Measurements from ENCODE around the gene GNAL.
"Not testable (repeated sequence)": the region's sequence is repeated elsewhere in the genome, so short reads cannot be mapped to it uniquely, and the experiment has no call there.

GNAL gene

DNA sequence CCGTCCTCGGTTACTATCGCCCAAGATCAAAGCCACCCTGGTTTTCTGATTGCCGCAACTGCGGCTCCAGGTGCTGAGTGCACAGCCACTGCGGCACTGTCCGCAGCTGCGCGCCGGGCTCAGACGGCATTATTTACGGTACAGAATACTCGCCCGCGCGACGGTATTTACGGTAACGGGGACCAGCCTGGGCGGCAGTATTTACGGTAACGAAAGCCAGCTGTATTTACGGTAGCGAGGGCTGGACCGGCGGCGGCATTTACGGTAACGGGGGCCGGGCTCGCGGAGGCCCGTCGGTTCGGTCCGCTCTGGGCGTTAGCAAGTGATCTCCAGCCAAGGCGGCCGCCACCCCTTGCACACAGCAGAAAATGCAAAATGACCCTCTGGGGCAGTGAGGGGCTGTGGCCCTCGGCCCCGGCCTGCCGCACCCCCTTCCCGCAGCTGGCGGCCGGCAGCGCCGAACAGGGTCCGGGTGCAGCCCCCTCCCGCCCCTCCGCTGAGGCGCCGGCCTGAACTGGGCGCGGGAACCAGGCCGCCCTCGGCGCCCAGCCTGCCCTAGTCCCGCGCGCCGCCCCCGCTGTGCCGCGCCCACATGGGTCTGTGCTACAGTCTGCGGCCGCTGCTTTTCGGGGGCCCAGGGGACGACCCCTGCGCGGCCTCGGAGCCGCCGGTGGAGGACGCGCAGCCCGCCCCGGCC is at the start of gene GNAL:
Gene GNAL, plus strand, starts transcription at position 293 of the 697 bp plus-strand sequence. Its CDS starts 300 bp downstream, at position 593.
- no peaks in the 10 kb centered on the region for H3K27me3 ChIP-seq (ENCODE audit: insufficient read depth, low read length, poor library complexity)
- no peaks in the 10 kb centered on the region for H4K20me1 ChIP-seq (ENCODE audit: insufficient read depth, low read length)
- H3K4me1 ChIP-seq (ENCODE audit: insufficient read depth, low read length): no peaks in the 10 kb centered on the region
- no peak within 1 kb of the TSS for H3K9ac ChIP-seq (ENCODE audit: low read depth, low read length)
- no peaks in the 10 kb centered on the region for H3K36me3 ChIP-seq (ENCODE audit: insufficient read depth, low read length)
- H2AFZ ChIP-seq (ENCODE audit: low read depth, low read length): no peak within 1 kb of the TSS
- DNase-seq (no peak), ATAC-seq (ENCODE audit: insufficient read depth, low read depth) (no peak)
- H3K79me2 ChIP-seq (ENCODE audit: insufficient read depth, low read length): no peaks in the 10 kb centered on the region
- H3K9me3 ChIP-seq (ENCODE audit: insufficient read depth, low read length, severe bottlenecking): no peaks in the 10 kb centered on the region
- TF ChIP-seq EZH2 (IDR thresholded peaks at IDR 0.05; ENCODE audit: borderline replicate concordance, low read depth, low read length, severe bottlenecking): no peak
- H3K4me3 ChIP-seq (ENCODE audit: low read depth in 1 of 2, low read length in 2 of 2): no peak within 1 kb of the TSS
- no peak within 1 kb of the TSS for H3K4me2 ChIP-seq (ENCODE audit: insufficient read depth, low read length)
- no peak within 1 kb of the TSS for H3K27ac ChIP-seq (ENCODE audit: low read length)

DNA sequence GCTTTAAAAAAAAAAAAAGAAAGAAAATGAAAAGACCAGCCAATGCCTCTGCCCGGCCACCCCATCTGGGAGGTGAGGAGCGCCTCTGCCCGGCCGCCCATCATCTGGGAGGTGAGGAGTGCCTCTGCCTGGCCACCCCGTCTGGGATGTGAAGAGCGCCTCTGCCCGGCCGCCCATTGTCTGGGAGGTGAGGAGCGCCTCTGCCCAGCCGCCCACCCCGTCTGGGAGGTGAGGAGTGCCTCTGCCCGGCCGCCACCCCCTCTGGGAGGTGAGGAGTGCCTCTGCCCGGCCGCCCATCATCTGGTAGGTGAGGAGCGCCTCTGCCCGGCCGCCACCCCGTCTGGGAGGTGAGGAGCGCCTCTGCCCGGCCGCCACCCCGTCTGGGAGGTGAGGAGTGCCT is 41.8 kb upstream of the GNAL start:
- not testable (repeated sequence) for DNase-seq; H3K4me1 ChIP-seq (ENCODE audit: insufficient read depth, low read length); H3K27me3 ChIP-seq (ENCODE audit: insufficient read depth, low read length, poor library complexity); H4K20me1 ChIP-seq (ENCODE audit: insufficient read depth, low read length); H3K79me2 ChIP-seq (ENCODE audit: insufficient read depth, low read length); H3K36me3 ChIP-seq (ENCODE audit: insufficient read depth, low read length); ATAC-seq (ENCODE audit: insufficient read depth, low read depth); H3K9me3 ChIP-seq (ENCODE audit: insufficient read depth, low read length, severe bottlenecking); H3K4me2 ChIP-seq (ENCODE audit: insufficient read depth, low read length); H3K4me3 ChIP-seq (ENCODE audit: low read depth in 1 of 2, low read length in 2 of 2); H2AFZ ChIP-seq (ENCODE audit: low read depth, low read length); H3K27ac ChIP-seq (ENCODE audit: low read length); H3K9ac ChIP-seq (ENCODE audit: low read depth, low read length)

DNA sequence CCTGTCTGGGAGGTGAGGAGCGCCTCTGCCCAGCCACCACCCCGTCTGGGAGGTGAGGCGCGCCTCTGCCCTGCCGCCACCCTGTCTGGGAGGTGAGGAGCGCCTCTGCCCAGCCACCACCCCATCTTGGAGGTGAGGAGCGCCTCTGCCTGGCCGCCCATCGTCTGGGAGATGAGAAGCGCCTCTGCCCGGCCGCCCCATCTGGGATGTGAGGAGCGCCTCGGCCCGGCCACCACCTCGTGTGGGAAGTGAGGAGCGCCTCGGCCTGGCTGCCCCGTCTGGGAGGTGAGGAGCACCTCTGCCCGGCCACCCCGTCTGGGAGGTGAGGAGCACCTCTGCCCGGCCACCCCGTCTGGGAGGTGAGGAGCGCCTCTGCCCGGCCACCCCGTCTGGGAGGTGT is 41.3 kb upstream of the GNAL start:
- not testable (repeated sequence) for H3K4me1 ChIP-seq (ENCODE audit: insufficient read depth, low read length); H3K36me3 ChIP-seq (ENCODE audit: insufficient read depth, low read length); H3K79me2 ChIP-seq (ENCODE audit: insufficient read depth, low read length); H3K4me2 ChIP-seq (ENCODE audit: insufficient read depth, low read length); H3K27ac ChIP-seq (ENCODE audit: low read length); H3K4me3 ChIP-seq (ENCODE audit: low read depth in 1 of 2, low read length in 2 of 2); H3K27me3 ChIP-seq (ENCODE audit: insufficient read depth, low read length, poor library complexity); H4K20me1 ChIP-seq (ENCODE audit: insufficient read depth, low read length); DNase-seq; H3K9ac ChIP-seq (ENCODE audit: low read depth, low read length); H2AFZ ChIP-seq (ENCODE audit: low read depth, low read length); ATAC-seq (ENCODE audit: insufficient read depth, low read depth); H3K9me3 ChIP-seq (ENCODE audit: insufficient read depth, low read length, severe bottlenecking)

DNA sequence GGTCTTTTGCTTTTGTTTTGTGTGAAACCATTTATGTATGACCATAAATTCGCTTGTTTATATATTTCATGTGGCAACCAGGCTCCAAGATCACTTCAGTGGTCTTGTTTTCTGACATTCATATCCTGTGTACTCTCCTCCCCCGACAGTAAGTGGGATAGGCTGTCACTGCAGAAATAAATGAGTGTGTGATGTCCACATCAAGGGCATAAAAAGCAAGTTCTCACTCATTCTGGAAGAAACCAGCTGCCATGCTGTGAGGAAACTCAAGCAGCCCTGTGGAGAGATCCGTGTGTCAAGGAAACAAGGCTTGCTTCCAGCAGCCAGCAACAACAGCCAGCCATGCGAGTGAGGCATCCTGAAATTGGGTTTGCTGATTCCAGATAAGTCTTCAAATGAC is 39.2 kb upstream of the GNAL start:
- DNase-seq (no peak), ATAC-seq (ENCODE audit: insufficient read depth, low read depth) (no peak)
- Histone ChIP-seq H2AFZ (ENCODE audit: low read depth, low read length) (no peak overlapping the region), H3K4me1 (ENCODE audit: insufficient read depth, low read length) (no peaks in the 10 kb centered on the region), H3K9ac (ENCODE audit: low read depth, low read length) (no peak overlapping the region), H3K27me3 (ENCODE audit: insufficient read depth, low read length, poor library complexity) (peaks cover 8% of the 10 kb centered on the region), H3K4me3 (ENCODE audit: low read depth in 1 of 2, low read length in 2 of 2) (no peak overlapping the region), H3K9me3 (ENCODE audit: insufficient read depth, low read length, severe bottlenecking) (peaks cover 3% of the 10 kb centered on the region), H3K27ac (ENCODE audit: low read length) (no peak overlapping the region), H4K20me1 (ENCODE audit: insufficient read depth, low read length) (no peaks in the 10 kb centered on the region), H3K36me3 (ENCODE audit: insufficient read depth, low read length) (no peaks in the 10 kb centered on the region), H3K79me2 (ENCODE audit: insufficient read depth, low read length) (no peaks in the 10 kb centered on the region), H3K4me2 (ENCODE audit: insufficient read depth, low read length) (no peak overlapping the region)
- TF ChIP-seq EZH2 (IDR thresholded peaks at IDR 0.05; ENCODE audit: borderline replicate concordance, low read depth, low read length, severe bottlenecking): no peak
- TF ChIP-seq, protein P1, sequence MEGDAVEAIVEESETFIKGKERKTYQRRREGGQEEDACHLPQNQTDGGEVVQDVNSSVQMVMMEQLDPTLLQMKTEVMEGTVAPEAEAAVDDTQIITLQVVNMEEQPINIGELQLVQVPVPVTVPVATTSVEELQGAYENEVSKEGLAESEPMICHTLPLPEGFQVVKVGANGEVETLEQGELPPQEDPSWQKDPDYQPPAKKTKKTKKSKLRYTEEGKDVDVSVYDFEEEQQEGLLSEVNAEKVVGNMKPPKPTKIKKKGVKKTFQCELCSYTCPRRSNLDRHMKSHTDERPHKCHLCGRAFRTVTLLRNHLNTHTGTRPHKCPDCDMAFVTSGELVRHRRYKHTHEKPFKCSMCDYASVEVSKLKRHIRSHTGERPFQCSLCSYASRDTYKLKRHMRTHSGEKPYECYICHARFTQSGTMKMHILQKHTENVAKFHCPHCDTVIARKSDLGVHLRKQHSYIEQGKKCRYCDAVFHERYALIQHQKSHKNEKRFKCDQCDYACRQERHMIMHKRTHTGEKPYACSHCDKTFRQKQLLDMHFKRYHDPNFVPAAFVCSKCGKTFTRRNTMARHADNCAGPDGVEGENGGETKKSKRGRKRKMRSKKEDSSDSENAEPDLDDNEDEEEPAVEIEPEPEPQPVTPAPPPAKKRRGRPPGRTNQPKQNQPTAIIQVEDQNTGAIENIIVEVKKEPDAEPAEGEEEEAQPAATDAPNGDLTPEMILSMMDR (IDR thresholded peaks at IDR 0.05; ENCODE audit: borderline replicate concordance, extremely low read depth, low read length, poor library complexity, severe bottlenecking): no peak

DNA sequence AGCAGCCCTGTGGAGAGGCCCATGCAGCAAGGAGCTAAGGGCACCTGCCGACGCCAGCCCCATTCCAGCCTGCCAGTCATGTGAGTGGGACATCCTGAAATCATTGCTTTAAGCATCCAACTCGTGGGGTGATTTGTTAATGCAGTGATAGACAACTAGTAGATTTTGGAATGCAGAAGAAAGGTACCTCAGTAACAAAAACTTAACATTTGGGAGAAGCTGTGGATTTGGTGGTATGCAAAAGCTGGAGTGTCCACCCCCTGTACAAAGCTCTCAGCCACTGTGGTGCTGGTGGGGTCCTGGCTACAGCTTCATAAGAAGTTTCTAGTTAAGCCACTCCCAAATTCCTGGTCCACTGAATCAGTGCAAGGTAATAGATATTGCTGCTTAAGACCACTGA is 37.2 kb upstream of the GNAL start:
- no peaks in the 10 kb centered on the region for H4K20me1 ChIP-seq (ENCODE audit: insufficient read depth, low read length)
- H3K27ac ChIP-seq (ENCODE audit: low read length): no peak overlapping the region
- ATAC-seq (ENCODE audit: insufficient read depth, low read depth) (no peak), DNase-seq (no peak)
- no peaks in the 10 kb centered on the region for H3K36me3 ChIP-seq (ENCODE audit: insufficient read depth, low read length)
- H3K9me3 ChIP-seq (ENCODE audit: insufficient read depth, low read length, severe bottlenecking): peaks cover 3% of the 10 kb centered on the region
- no peak overlapping the region for H3K9ac ChIP-seq (ENCODE audit: low read depth, low read length)
- H2AFZ ChIP-seq (ENCODE audit: low read depth, low read length): no peak overlapping the region
- no peaks in the 10 kb centered on the region for H3K4me1 ChIP-seq (ENCODE audit: insufficient read depth, low read length)
- no peak overlapping the region for H3K4me3 ChIP-seq (ENCODE audit: low read depth in 1 of 2, low read length in 2 of 2)
- H3K4me2 ChIP-seq (ENCODE audit: insufficient read depth, low read length): no peak overlapping the region
- peaks cover 8% of the 10 kb centered on the region for H3K27me3 ChIP-seq (ENCODE audit: insufficient read depth, low read length, poor library complexity)
- TF ChIP-seq, protein P1 (IDR thresholded peaks at IDR 0.05; ENCODE audit: borderline replicate concordance, extremely low read depth, low read length, poor library complexity, severe bottlenecking): no peak
- no peak for TF ChIP-seq EZH2 (IDR thresholded peaks at IDR 0.05; ENCODE audit: borderline replicate concordance, low read depth, low read length, severe bottlenecking)
- no peaks in the 10 kb centered on the region for H3K79me2 ChIP-seq (ENCODE audit: insufficient read depth, low read length)

All from DND-41 (cell line).